HG03060 (cell line): ENCODE data around the gene MRPL22.
"Not testable (repeated sequence)": the region's sequence is repeated elsewhere in the genome, so short reads cannot be mapped to it uniquely, and the experiment has no call there.

Experiments
- ATAC-seq: cut with Tn5 transposase; IDR thresholded peaks from one replicate; pipeline ENCODE4 v1.9.1; 2021; ENCODE audit warnings: low read depth, moderate number of reproducible peaks; ENCODE audit not compliant: unreplicated experiment

The MRPL22 gene

DNA sequence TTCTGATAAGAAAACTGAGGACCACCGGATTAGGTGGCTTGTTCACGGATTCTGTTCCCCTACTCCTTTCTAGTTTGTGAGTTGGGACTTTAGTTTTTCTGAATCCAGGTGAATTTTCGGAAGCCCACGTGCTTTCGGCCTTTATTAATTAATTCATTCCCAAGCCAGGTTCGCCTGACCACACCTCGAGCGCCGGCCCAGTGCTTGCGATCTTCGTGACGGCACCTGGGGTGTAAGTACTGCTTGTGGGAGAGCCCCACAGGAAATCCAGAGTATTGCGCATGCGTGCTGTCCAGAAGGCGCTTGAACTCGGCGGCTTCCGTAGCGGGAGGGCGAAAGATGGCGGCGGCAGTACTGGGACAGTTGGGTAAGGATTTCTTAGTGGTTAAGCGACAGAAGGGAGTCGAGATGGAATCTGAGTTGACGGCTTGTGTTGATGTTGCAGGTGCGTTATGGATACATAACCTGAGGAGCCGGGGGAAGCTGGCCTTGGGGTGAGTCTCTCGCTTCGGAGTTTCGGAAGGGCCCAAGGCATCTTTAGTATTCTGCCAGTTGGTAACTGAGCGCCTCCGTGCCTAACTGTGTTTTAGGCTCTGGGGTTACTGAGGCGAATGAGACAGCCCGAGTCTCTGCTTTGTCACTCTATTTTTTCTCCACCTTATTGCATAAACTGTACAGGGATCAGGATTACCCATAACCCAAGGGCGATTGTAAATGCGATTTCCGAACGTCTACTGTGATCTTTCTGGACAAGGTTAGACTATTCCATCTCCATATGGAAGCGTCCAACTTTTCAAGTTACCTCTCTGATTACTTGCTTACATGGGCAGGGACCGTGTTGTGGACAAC is at the start of gene MRPL22:
Gene MRPL22, plus strand, starts transcription at position 302 of the 849 bp plus-strand sequence. Its CDS starts 38 bp downstream, at position 340.
- peak; percentile 42 for ATAC-seq

DNA sequence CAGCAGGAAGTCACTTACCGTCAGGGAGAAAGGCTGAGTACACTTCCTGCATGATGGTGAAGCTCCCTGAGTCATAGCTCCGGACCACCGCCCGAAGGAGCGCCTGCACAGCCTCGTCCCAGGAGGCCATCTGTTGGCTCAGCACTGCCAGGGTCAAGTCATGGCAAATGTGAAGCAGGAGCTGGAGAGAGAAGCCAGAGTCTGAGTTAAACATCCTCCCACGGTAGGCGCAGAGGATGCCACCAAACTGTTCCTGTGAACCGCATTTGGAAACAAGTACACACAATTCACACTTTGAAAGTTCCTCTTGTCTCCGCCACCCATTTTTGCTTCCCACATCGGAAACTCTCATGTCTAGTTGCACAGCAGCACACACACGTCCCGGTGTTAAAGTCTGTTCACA is 48.5 kb upstream of the MRPL22 start:
- no peak for ATAC-seq

DNA sequence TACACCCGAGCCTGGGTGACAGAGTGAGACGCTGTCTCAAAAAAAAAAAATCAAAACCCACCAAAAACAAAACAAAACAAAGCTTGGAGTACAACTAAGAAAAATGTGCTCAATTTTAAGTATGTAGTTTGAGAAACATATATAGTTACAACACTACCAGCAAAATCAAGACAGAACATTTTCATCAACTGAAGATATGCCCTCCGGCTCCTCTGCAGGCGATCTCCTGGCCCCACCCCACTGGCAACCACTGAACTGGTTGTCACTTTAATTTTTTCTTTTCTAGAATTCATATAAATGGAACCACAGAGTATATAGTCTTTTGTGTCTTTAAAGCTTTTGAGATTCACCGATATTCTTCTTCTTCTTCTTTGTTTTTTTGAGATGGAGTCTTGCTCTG is 47.5 kb upstream of the MRPL22 start:
- ATAC-seq: no peak

GRCh38 chr5:154895606-154896561 is 45.0 kb upstream of the MRPL22 start:
- no peak for ATAC-seq

GRCh38 chr5:154896562-154897165 is 44.2 kb upstream of the MRPL22 start:
- ATAC-seq: no peak

- ATAC-seq: no peak
Measured at GRCh38 chr5:154898210-154898609, 42.7 kb upstream of the MRPL22 start.

- ATAC-seq: no peak
Measured at GRCh38 chr5:154899151-154899816, 41.6 kb upstream of the MRPL22 start.

GRCh38 chr5:154900066-154900465 is 40.8 kb upstream of the MRPL22 start:
- ATAC-seq: no peak

DNA sequence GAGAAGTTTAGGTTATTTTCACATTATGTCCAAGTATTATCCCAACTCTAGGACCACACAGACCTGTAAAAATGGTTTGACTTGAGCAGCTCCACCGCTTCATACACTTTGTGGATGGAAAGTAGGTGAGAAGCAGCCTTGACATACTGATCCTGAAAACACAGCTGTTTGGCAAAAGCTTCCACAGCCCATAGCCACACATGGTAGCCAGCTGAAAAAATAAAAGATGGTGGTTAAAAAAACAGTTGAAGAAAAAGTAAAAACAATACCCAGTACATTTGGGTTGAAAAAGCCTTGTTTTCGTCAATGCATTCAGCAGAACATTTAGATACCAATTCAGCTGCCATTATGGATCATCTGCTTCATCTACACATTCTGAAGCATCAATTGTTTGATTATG is 39.6 kb upstream of the MRPL22 start:
- no peak for ATAC-seq

DNA sequence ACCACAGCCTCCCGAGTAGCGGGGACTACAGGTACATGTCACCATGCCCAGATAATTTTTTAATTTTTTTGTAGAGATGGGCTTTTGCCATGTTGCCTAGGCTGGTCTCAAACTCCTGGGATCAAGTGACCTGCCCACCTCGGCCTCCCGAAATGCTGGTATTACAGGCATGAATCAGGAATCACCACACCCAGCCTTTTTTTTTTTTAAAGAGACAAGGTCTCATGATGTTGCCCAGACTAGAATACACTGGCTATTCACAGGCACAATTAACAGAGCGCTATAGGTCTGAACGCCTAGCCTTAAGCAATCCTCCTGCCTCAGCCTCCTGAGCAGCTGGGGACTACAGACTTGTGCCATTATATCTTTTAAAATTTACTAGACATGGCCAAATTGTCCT is 39.0 kb upstream of the MRPL22 start:
- no peak for ATAC-seq

- not testable (repeated sequence) for ATAC-seq
Measured at GRCh38 chr5:154905601-154906000, 35.3 kb upstream of the MRPL22 start.

DNA sequence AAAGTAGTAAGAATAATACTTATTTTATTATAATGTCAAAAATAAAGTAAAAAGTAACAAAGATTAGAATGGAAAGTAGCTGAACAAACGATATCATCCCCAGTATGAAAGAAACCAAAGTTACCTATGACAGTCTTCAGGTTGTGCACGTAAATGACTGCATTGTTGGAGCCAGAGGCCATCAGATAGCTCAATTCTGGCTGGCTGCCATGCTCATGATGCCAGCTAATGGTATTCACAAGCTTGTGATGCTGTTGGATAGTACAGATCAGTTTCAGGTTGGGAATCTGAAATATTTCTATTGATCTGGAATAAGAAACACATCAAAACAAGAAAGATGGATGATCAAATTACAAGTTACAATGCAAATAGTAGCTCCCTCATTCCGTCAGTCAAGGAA is 24.0 kb upstream of the MRPL22 start:
- no peak for ATAC-seq

DNA sequence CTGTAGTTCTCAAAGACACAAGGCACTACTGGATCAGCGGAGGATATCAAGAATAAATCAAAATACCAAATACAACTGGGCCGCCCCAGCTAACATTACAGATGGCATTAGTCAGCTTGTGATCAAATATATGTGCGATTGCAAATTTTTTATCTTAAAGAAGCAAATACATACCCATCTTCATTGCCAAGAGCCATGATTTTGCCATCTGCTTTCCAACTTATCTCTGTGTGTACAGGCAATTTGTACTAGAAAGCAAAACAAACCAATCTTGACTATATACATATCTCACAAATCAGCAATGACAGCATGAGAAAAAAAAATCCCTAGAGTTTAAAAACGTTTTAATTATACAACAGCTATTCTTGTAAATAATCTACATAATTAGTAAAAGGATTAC is 23.1 kb upstream of the MRPL22 start:
- ATAC-seq: no peak

DNA sequence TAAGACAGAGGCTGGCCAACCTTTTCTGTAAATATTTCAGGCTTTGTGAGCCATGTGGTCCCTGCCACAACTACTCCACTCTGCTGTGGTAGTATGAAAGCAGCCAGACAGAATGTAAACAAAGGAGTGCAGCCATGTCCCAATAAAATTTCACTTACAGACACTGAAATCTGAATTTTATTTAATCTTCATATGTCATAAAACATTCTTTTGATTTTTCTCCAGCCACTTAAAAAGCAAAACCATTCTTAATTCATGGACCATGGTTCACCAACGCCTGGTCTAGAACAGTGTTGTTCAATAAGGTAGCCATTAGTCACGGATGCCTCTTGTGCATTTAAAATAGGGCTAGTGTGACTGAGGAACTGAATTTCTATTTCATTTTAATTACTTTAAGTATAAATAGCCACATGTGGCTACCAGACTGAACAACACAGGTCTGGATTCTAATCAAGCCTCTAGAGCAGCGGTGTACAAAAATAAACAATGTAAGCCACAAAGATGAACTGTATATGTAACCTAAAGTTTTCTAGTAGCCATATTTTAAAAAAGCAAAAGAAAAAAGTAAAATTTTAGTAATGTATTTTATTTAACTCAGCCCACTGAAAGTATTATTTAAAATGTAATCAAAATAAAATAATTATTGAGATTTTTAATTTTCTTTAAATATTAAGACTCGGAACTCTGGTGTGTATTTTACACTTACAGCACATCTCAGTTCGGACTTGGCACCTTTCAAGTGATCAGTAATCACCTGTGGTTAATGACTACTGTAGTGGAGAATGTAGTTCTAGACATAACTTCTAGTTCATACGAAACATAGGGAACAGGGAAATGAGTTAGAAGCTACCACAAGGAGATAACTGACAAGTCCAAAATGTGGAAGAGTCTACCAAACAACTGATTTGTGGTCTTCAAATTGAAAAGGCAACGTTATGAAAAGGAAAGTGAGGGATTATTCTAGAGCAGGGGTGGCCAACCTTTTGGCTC is 17.1 kb upstream of the MRPL22 start:
- ATAC-seq: no peak

DNA sequence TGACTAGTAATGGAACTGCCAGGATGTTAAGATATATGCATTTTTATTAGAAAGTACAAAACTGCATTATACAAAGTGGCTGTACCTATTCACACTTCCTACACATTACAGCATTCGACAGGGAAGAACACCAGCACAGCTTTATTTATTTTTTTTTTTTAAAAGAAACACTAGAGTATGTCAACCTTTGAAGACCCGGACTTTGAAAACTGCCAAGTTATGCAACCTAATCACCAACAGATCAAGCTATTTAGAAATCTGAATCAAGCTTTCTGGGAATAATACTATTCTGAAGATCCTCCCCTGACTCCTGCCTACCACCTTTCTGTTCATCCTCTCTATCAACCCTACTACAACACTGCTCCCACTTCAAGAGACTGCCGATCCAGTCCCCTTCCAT is 7.3 kb upstream of the MRPL22 start:
- no peak for ATAC-seq

DNA sequence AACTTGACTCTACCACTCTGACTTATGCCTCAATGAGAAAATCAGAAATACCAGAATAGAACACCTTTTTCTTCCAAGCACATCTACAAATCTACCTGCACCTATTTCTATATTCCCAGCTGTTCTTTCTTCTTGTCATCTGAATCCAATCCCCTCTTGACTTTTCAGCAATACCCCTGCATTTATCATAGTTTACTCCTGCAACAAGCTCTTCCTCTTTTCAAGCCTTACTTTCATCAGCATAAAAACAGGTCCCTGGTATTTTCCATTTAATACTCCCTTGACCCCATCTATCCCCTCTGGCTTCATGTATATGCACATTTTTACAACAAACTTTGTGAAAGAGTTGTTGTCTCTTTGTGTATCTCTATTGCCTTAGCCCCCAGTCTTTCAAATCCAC is 6.0 kb upstream of the MRPL22 start:
- no peak for ATAC-seq

DNA sequence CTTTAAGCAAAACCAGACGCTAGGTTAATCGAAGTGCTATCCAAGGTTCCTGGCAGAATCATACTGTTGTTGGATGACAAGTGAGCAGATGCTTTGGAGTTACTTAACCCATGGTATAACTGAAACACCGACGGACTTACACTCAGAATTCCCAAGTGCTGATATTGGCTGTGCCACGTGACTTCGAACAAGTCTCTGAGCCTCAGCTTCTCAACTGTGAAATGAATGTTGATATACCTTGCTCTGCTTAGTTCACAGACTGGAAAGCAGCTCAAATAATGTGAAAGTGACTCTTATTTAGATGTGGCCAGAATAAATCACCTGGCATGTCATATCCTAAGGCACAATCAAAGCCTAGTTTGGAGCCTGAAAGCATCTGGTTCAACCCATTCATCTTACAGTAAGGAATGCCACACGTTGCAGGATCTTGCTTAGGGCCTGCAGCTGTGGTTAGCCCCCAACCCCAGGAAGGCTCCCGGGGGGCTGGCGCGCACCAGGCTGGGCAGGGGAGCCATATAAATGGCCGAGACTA is 3.6 kb upstream of the MRPL22 start:
- ATAC-seq: no peak

- peak; percentile 51 for ATAC-seq
Measured at GRCh38 chr5:154937718-154938466, 3.0 kb upstream of the MRPL22 start, which contains the start of gene GEMIN5. GEMIN5 (minus strand) TSS chr5:154938211; CDS start chr5:154938133, 78 bp downstream.
